Astrocyte of the cerebellum (primary cell): ENCODE measurements around the gene ASB5.

ENCODE experiments used
- DNase-seq: peaks from one replicate; pipeline ENCODE4 v3.0.0-alpha.2; 2011; ENCODE audit warnings: low read depth
- H3K4me3 ChIP-seq: 2 replicates; pipeline ENCODE4 v1.5.1; 2011; ENCODE audit warnings: mild to moderate bottlenecking, low read depth, low read length, moderate library complexity
- CTCF ChIP-seq: IDR thresholded peaks from 2 replicates; pipeline ENCODE4 v1.5.1; 2012; ENCODE audit warnings: low read length, low read depth, moderate library complexity, mild to moderate bottlenecking; ENCODE audit errors: missing control alignments
- in situ Hi-C: cut with HindIII; loops from 2 replicates; pipeline ENCODE4 v1.10.0; 2017; ENCODE audit warnings: low sequenced_read_pairs

The ASB5 gene

GRCh38 chr4:176259330-176260090 is 9.5 kb downstream of the ASB5 start:
- in situ Hi-C loops, result no loop called here
- DNase-seq, result no peak
- TF ChIP-seq CTCF, result no peak
- H3K4me3 ChIP-seq, result no peak overlapping the region

- H3K4me3 ChIP-seq, result no peak overlapping the region
- no peak for DNase-seq
- in situ Hi-C loops, result no loop called here
- no peak for TF ChIP-seq CTCF
These were observed 10.9 kb downstream of the ASB5 start for GRCh38 chr4:176258135-176258534.

GRCh38 chr4:176256921-176257320 is 12.1 kb downstream of the ASB5 start:
- TF ChIP-seq CTCF, result no peak
- DNase-seq, result no peak
- H3K4me3 ChIP-seq, result no peak overlapping the region
- in situ Hi-C loops, result no loop called here

- no peak for DNase-seq
- no peak for TF ChIP-seq CTCF
- no peak overlapping the region for H3K4me3 ChIP-seq
- in situ Hi-C loops, result no loop called here
These were observed 26.2 kb downstream of the ASB5 start for GRCh38 chr4:176242764-176243347.

DNA sequence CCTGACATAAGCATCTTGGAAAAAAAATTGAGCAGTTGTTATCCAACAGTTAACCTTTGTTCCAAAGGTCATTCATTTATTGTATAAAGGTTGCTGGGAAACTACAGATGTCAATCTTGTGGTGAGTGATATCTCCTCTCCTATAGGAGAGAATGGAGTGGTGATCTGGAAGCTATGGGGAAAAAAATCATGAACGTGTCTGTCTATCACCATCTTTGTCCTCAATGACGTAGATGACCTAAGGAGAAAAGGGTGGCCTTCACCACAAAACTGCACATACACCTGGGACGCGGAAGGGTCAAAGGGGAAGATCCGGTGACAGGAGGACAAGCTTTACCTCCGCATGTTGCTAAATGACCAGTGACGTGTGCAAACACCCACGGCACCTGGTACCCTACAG is 27.3 kb downstream of the ASB5 start:
- no peak for TF ChIP-seq CTCF
- H3K4me3 ChIP-seq, result no peak overlapping the region
- no peak for DNase-seq
- in situ Hi-C loops, result no loop called here

GRCh38 chr4:176238826-176239225 is 30.2 kb downstream of the ASB5 start:
- H3K4me3 ChIP-seq, result no peak overlapping the region
- in situ Hi-C loops, result no loop called here
- DNase-seq, result no peak
- TF ChIP-seq CTCF, result no peak
